Measurements from ENCODE around the gene FOLR2.
"Not testable (repeated sequence)": the region's sequence is repeated elsewhere in the genome, so short reads cannot be mapped to it uniquely, and the experiment has no call there.

Gene FOLR2

DNA sequence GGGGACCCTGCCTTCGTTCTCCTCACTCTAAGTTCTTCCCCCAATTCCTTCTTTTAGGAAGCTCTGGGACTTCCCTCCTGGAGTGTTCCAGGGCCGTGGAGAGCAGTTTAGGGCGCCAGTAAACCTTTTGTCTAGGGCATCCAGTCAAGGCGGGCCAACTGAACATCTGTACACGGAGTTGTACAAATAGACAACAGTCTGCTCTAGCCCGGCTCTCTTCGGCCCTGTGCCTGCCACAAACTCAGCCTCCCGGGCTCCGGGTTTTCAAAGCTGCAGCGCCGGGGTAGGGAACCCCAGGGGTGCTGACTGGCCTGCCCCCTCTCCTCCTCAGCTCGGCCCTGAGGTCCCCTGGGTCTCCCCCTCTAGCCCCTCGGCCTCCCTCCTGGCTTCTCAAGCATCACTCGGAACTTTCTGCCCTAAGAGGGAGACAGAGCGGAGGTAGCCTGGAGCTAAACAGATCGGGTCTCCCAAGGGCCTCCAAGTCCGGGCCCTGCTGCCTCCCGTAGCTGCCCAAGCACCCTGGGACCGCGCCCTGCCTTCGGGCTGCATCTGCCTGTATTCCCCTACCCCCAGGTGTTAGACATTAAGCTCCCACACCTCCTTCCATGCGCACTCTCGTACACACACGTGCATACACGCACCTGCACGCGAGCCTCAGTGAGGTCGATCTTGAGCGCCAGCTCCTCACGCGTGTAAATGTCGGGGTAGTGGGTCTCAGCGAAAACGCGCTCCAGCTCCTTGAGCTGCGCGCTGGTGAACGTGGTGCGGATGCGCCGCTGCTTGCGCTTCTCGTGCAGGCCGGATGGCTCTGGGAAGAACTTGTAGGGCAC is 24.1 kb downstream of the FOLR2 start:
- DNase-seq (ENCODE audit: low read depth in 2 of 2), result no peak

DNA sequence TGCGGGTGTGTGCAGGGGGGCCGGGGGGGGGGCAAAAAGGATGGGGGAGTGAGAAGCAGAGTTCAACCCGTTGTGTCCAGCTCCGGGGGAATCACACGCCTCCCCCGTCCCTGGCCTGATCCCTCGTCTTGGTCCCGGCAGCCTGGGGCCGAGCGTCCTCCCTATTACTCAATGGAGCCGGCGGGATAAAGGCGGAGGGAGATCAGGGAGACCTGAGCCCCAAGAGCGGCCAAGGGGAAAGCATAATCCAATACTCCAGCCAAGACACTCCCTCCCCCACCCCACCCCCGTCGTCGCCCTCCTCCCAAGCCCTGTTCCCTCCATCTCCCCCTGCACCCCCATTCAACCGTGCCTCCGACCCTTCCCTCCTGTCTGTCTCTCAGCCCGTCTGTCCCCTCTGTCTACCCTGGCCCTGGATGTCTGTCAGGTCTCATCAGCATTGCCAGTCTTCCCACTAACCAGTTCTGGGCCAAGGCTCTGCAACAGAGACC is 24.7 kb downstream of the FOLR2 start:
- DNase-seq (ENCODE audit: low read depth in 2 of 2), result no peak

DNA sequence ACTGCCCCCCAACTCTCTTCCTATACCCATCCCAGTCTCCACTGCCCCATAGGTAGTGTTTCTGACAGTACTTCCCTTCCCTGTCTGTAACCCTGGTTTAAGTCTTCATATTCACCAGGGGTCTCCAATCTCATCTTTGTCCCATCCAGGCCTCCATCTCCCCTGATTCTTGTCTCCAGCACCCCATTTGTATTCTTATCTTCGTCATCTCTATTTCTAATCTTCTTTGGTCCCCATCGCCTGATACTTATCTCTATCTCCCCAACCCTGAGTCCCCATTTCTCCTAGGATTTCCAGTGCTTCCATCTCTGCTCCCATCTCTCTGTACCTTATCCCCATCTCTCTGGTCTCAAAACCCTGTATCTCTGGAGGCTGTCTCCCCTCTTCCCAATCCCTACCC is 25.5 kb downstream of the FOLR2 start:
- no peak for DNase-seq (ENCODE audit: low read depth in 2 of 2)

DNA sequence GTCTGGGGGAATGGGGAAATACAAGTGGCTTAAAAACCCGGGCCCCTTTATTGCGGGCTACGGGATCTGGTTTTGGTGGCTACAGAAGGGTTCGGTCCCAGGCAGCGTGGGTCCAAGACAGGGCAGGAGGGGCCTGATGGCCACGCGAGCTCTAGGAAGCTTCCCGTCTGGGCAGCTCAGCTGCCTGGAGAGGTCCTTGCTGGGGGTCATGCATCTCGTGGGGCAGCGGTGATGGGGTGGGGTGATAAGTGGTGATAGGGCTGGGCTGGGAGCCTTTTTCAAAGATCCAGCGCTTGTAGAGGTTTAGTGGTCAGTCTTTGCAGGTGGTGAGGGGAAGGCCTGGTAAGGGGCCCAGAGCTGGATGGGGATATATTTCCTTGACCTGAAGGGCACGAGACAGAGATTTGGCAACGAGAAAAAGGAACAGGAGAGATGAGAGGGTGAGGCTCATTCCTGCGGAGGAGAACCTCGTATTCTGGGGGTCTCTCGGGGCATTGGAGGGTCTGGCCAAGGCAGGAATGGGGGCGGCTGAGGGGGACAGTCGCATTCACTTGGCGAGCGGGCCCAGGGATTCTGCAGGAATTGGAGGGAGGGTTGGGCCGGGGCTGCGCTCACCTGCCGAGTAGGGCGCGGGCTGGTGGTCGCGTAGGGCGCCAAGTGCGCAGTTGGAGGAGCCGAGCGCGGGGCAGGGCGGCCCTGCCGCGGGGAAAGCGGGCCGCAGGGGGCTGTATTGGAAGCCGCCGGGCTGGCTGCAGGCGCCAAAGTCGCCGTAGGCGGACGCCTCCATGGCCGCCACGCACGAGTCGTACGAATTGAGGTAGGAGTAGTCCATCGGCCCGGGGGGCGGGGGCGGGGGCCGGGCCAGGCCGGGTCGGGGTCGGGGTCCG is 26.8 kb downstream of the FOLR2 start:
- no peak for DNase-seq (ENCODE audit: low read depth in 2 of 2)

DNA sequence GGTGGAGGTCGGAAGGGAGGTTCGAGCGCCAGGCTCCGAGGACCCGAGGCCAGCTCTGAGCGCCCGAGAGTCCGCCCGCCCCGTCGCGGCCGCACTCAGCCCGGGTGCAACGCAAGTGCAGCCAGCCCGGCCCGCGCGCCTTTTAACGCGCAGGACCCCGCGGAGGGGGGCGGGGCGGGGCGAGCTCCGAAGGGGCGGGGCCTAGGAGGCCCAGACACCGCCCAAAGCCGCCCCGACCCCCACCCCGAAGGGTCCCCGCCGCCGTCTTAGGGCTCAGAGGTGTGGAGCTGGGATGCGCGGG is 27.4 kb downstream of the FOLR2 start, which contains the start of gene PHOX2A:
PHOX2A (minus strand) TSS at position 117 of the 301 bp plus-strand sequence. CDS start 172 bp downstream, outside the sequence.
- DNase-seq (ENCODE audit: low read depth in 2 of 2), result no peak

DNA sequence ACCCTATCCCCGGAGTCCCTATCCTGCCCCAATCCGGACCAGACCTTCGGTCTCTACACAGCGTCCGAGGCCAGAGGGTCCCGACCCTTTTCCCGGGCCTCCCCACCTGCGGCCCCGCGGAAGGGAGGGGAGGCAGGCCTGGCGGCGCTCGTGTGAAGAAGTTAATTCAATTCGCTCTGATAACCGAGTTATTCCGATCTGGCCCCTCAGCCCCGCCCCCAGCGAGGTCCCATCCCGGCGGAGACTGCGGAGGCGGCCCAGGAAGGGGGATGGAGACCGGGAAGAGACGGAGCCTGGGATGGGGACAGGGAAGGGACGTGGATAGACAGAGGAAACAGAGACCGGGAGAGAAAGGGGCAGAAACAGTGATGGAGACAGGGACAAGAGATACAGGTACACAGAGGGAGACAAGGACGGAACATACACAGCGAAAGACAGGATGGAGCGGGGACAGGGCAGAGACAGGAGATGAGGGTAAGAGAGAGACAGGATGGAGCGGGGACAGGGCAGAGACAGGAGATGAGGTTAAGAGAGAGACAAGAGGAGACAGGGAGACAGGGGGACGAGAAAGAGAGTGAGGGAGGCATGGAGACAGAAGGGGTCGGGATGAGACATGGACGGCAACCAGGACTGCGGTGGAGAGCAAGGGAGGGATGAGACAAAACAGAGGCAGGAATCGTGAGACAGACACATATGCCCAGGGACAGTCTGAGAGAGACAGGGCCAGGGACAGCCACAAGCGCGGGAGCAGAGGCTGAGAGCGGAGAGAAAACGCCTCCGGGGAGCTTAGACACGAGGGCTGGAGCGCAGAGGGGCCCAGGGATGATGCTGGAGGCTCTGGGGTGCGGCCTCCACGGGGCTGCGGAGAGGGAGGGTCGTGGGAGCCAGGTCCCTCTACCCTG is 28.0 kb downstream of the FOLR2 start:
- no peak for DNase-seq (ENCODE audit: low read depth in 2 of 2)

DNA sequence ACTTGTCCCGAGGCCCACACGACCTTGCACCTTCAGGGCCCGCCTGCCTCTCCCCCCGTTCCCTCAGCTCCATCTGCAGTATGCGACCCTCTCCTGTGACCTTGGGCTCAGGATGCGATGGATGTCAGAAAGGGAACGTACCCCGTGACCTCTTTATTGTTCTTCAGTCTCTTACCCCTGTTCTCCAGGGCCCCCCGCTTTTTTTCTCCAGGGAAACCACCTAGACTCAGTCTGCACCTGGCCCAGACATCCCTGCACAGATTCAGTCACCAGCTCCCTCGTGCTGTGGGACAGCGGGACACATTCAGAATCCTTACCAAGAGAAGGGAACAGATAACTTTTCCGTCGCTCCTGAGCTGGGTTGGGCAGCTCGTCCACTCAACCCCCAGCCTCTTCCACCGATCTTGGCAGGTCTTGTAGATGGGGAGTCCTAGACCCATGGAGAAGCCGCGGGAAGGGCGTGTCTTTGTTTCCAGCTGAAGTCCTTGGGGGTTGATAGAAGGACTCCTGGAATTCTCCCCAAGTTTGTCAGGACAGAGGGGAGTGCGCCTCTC is 28.7 kb downstream of the FOLR2 start:
- no peak for DNase-seq (ENCODE audit: low read depth in 2 of 2)

DNA sequence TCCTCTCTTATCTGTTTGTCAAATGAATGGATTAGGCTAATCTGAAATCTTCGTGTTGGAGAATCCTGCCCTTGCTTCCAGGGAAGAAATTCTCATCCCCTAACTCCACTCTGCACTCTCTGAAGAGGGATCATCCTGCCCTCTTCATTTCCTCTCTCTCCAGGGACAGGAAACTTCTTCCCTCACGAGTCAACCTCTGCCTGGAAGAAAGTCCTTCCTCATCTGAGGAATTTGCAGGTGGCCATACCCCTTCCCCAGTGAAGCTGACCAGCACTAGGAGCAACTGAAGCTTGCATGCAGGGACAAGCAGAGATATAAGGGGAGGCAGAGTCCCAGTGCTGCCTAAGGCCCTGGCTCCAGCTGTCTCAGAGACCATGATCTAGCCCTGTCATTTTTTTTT is 31.0 kb downstream of the FOLR2 start:
- DNase-seq (ENCODE audit: low read depth in 2 of 2), result no peak

DNA sequence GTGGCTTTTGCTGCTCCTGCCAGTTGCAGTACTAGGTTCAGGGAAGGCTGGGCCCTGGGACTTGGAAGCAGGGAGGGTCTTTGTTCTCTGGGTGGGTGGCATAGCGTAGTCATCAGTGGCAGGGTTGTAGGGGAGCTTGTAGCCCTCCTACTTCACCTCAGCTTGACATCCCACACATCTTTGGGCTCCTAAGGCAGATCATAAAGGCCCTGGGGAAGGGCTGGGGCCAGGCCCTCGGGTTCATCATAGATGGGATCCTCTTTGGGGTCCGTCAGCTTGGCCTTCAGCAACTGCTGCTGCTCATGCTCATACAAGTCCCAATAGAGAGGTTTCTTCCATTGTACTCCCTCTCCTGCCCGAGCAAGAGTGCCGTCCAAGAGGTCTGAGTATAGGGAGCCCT is 33.4 kb downstream of the FOLR2 start:
- no peak for DNase-seq (ENCODE audit: low read depth in 2 of 2)

DNA sequence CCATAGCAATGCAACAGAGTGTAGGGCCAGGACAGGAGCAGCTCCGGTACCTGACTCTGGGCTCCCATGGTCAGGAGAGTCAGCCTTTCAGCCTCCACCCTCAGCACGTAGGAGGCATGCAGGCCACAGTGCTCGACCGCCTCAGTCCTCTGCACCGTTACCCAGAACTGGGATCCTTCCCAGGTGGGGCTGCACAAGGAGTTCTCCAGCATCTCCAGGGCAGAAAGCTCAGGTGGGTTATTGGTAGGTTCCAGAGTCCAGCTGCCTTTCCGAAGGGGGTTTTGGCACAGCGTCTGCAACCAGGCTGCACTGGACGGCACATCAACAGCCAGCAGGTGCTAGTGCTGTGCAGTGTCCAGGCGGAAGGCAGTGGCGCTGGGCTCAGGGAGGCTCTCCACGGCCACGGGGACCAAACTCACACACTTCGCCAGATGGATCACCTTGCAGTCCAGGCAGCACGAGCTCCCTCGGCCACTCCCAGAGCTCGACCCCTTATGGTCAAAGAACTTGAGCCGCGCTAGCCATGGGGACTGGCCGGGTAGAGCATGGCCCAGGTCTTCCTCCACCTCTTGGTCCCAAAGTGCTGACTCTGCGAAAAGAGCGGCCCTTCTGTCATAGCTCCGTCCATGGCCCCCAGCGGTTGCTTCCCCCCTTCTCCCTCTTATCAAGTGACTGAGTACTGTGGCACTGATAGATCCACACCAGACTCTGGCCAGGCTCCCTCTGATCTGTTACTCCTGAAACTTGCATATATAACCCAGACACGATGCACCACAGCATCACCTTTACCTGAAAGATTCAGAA is 34.3 kb downstream of the FOLR2 start:
- no peak for DNase-seq (ENCODE audit: low read depth in 2 of 2)

DNA sequence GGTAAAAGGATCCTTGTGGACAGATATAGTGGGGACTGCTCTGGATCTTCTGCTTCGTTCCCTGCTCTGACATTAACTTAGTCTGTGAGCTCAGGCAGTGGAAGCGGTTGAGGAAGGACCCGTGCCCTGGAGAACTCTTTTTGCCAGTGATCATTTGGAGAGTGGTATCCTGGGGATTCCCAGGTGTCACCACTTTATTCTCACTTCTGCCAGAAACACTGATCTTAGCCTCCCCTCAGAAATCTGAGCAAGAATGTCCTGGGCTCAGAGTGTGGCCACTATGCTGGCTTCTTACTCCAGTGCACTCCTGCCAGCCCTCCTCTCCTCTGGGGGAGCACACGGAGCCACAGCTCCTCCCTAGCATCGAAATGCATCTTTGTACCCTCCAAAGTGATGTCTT is 35.0 kb downstream of the FOLR2 start:
- DNase-seq (ENCODE audit: low read depth in 2 of 2), result no peak

DNA sequence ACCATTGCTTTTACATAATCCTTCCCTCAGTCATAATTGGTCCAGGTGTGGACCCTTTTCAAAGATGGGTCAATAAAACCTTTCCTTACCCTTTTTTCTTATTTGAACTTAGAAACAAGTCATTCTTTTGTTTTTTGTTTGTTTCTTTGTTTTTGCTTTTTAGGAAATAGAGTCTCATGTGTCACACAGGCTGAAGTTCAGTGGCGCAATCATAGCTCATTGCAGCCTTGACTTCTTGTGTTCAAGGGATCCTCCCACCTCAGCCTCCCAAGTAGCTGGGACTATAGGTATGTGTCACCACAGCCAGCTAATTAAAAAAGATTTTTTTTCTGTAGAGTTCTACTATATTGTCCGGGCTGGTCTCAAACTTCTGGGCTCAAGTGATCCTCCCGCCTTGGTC is 36.8 kb downstream of the FOLR2 start:
- no peak for DNase-seq (ENCODE audit: low read depth in 2 of 2)

DNA sequence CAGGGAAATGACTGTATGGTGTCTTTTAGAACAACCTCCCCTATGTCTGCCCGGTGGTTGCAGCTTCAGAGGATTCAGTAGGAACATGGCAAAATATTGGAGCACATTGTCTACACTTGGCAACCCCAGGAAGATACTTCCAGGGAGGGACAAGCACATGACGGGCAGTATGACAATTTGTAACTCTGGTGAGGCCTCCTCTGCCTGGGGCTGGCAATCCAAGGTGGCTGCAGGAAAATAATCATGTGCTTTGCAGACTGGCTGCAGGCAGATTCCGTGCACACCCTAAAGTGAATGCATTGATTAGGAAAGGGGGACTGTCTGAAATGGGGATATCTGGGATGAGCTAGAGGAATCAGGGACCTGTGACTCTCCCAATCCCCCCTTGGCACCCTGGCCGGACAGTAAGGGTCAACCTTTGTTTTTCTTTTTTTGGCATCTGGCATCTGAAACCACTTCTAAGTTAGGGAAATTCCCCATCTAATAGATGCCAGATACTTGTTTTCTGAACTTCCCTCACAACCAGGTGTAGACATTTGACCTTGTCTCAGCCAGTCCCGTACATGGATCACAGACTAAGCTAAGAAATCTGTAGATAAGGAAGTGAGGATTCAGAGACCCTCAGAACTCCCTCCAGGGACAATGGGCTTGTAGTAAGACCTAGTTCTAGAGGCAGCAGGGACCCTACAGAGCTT is 37.9 kb downstream of the FOLR2 start:
- no peak for DNase-seq (ENCODE audit: low read depth in 2 of 2)

DNA sequence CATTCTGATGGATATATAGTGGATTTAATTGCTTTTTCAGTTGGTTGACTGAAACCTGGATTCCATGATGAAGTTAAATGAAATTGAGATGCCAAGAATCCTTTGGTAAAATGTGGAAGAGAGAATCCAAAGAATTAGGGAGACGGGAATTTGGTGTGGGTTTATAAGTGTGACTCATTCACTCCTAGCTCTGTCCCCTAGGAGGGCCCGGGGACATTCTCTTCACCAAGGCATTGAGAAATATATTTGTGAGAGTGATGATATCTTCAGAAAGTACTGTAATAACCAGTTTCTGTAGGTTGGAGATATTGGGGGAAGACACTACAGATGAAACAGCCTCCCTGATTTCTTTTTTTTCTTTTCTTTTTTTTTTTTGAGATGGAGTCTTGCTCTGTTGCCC is 41.0 kb downstream of the FOLR2 start:
- DNase-seq (ENCODE audit: low read depth in 2 of 2), result no peak

DNA sequence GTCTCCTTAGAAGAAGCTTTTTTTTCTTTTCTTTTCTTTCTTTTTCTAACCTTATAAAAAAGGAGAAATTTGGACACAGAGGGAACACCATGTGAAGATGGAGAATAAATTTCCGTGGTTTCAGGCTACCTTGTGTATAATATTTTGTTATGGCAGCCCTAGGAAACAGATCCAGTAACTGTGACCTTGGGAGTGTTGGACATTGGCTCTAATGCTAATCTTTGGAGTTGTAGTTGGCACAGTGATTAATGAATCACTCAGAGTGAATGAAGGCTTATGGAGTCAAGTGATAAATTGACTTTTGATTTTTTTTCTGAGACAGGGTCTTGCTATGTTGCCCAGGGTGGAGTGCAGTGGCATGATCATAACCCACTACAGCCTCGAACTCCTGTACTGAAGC is 42.9 kb downstream of the FOLR2 start:
- no peak for DNase-seq (ENCODE audit: low read depth in 2 of 2)

DNA sequence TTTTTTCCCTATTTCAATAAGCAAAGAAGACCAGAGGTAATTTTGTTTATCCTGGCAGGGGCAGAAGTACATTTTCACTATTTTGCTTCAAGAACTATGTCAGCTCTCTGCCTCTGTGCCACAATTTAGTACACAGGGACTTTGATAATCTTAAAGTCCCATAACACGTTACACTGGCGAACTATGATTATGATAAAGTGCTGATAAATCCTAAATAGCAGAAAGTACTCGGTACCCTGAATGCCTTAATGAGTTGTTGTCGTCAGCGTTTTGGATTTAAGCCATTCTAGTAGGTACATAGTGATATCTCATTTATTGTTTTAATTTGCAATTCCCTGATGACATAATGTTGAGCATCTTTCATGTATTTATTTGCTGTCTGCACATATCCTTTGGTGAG is 44.0 kb downstream of the FOLR2 start:
- DNase-seq (ENCODE audit: low read depth in 2 of 2), result no peak

DNA sequence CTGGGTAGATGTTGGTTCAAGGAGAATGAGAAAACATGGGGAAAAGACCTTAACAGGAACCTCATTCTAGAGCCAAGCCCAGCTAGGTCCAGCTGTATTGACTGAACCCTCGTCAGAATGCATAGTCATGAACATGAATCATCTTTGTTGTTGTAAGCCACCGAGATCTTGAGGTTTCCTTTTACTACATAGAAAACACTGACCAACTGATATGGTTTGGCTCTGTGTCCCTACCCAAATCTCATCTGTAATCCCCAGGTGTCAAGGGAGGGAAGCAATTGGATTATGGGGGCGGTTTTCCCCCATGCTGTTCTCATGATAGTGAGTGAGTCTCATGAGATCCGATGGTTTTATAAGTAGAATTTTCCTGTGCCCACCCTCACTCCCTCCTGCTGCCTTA is 46.8 kb downstream of the FOLR2 start:
- DNase-seq (ENCODE audit: low read depth in 2 of 2), result no peak

DNA sequence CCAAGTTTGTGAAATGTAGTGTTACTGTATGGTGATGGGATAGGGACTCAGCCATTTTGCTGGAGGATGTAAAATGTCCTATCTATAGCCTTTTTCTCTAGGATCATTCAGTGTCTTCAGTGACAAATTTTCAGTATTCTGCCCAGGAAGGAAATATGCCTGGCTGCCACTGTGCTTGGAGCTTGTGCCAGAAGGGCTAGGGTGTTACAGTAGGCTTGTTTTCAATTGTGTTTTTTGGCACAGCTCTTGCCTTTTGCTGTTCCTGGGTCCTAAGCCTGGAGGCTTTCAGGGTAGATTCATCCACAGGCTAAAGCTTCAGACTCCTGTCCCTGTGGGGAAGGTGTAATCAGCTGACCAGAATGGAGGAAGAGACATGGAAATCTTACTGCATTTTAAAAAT is 49.4 kb downstream of the FOLR2 start:
- DNase-seq (ENCODE audit: low read depth in 2 of 2), result no peak

DNA sequence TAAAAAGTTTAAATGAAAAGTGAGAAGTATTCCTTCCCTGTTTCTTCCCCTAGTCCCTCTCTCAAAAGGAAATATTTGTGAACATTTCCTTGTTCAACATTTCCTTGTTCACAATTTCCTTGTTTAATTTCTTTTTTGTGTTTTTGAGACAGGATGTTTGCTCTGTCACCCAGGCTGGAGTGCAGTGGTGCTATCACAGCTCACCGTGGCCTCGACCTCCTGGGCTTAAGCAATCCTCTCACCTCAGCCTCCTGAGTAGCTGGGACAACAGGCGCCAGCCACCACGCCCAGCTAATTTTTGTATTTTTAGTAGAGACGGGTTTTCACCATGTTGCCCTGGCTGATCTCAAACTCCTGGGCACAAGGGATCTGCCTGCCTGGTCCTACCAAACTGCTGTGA is 50.4 kb downstream of the FOLR2 start:
- not testable (repeated sequence) for DNase-seq (ENCODE audit: low read depth in 2 of 2)

DNA sequence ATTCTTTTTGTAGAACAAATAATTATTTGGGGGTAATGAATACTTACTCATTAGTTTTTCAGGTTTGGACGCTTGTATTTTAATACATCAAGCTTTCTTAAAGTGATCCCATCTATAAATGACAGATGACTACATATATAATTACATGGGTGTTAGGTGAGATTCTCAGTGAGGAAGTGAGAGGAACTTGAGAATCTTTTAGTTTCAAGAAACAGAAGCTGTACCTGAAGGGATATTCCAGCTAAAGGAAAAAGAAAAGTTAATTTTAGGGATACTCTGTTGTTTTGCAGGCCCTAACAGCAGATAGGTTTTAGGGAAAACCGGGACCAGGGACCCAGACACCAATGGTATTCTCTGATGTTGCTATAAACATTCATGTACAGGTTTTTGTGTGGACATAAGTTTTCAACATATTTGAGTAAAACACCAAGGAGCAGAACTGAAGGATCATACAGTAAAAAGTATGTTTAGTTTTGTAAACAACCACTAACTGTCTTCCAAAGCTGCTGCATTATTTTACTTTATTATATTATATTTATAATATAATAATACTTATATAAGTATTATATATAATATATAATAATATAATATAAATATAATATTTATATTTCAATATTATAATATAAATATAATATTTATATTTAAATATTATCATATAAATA is 51.5 kb downstream of the FOLR2 start:
- no peak for DNase-seq (ENCODE audit: low read depth in 2 of 2)

Data from stimulated activated CD4-positive, alpha-beta T cell treated with anti-CD3 and anti-CD28 coated beads, Interleukin-1b, Interleukin-23, amount 100 ng/mL, for 1 hour (primary cell).